22Rv1 (cell line): ENCODE measurements around the gene LGALS3BP.

Experiments
- ZFX ChIP-seq: fragments of 450-650 bp; IDR thresholded peaks from 2 replicates; pipeline ENCODE4 v1.6.1; 2017; ENCODE audit warnings: antibody characterized with exemption, borderline replicate concordance
- TF ChIP-seq, protein P1 (sequence below): fragments of 450-650 bp; IDR thresholded peaks from 2 replicates; pipeline ENCODE4 v1.5.1; 2017; ENCODE audit warnings: mild to moderate bottlenecking

DNA sequence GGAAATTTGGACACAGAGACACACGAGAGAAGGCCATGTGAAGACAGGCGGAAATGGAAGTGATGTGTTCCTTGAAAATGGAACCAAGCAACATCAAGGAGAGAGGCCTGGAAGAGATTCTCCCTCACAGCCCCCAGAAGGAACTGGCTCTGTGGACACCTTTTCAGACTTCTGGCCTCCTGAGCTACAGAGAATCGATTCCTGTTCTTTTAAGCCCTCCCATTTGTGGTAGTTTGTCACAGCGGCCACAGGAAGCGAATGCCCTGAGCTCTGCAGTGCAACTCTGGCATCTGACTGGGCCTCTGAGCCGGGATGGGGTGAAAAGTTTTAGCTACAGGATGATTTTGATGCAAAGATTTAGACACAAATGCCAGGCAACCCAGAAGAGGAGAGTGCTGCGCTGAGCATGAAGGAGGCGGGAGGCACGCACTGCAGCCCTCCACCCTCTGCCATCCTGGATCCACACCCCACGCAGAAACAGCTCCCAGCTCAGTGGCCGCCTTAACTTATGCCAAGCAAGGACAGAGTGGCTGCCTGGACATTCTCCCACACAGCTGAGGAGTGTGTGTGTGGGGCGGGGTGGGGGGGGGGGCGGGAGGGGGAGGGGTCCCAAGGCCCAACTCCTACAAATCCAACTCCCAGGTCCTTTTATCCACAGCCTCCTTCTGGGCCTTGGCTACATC, 56.8 kb downstream of the LGALS3BP start:
- no peak for TF ChIP-seq ZFX
- TF ChIP-seq, protein P1, sequence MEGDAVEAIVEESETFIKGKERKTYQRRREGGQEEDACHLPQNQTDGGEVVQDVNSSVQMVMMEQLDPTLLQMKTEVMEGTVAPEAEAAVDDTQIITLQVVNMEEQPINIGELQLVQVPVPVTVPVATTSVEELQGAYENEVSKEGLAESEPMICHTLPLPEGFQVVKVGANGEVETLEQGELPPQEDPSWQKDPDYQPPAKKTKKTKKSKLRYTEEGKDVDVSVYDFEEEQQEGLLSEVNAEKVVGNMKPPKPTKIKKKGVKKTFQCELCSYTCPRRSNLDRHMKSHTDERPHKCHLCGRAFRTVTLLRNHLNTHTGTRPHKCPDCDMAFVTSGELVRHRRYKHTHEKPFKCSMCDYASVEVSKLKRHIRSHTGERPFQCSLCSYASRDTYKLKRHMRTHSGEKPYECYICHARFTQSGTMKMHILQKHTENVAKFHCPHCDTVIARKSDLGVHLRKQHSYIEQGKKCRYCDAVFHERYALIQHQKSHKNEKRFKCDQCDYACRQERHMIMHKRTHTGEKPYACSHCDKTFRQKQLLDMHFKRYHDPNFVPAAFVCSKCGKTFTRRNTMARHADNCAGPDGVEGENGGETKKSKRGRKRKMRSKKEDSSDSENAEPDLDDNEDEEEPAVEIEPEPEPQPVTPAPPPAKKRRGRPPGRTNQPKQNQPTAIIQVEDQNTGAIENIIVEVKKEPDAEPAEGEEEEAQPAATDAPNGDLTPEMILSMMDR: no peak
